Bronchial epithelial cell (primary cell): ENCODE data around the gene REN. TPM values are rescaled to one million over a fixed set of nuclear protein-coding genes. Genes with fewer than 3 reads are reported as not detected.

Source experiments
- DNase-seq: peaks from one replicate; pipeline ENCODE4 v3.0.0-alpha.2; 2010; ENCODE audit warnings: low read depth
- FAIRE-seq: peaks from 2 replicates; lab custom pipeline; 2011; peaks lifted over from hg19 to GRCh38; lab: Jason Lieb, UNC
- H3K27me3 ChIP-seq: 2 replicates; pipeline ENCODE4 v1.5.1; 2011; ENCODE audit warnings: low read length; ENCODE audit not compliant: control insufficient read depth, insufficient read depth
- H3K36me3 ChIP-seq: 2 replicates; pipeline ENCODE4 v1.5.1; 2011; ENCODE audit warnings: low read length; ENCODE audit not compliant: control insufficient read depth, insufficient read depth
- H3K4me3 ChIP-seq: 2 replicates; pipeline ENCODE4 v1.5.1; 2011; ENCODE audit warnings: mild to moderate bottlenecking, low read depth, low read length, control low read depth
- CTCF ChIP-seq: IDR thresholded peaks from 2 replicates; pipeline ENCODE4 v1.5.1; 2011; ENCODE audit warnings: mild to moderate bottlenecking, moderate library complexity, low read length, control low read depth, inconsistent platforms; ENCODE audit not compliant: insufficient read depth, severe bottlenecking
- total RNA-seq: library from RNA; depleted of rRNA; stranded (reverse); fragments of >200 nt; gene quantifications from 2 replicates; pipeline ENCODE4 v1.2.1, GENCODE V29; 2014

REN gene
- total RNA-seq, 1 donor from 2014 or later = 0.26 TPM

GRCh38 chr1:204147406-204148383 lies 18.4 kb downstream of the REN start:
- no peak for TF ChIP-seq CTCF
- Histone ChIP-seq H3K4me3 (no peak overlapping the region), H3K36me3 (peaks cover 5% of the 10 kb centered on the region), H3K27me3 (no peaks in the 10 kb centered on the region)
- FAIRE-seq (peak; percentile 92), DNase-seq (no peak)

- no peak for TF ChIP-seq CTCF
- Histone ChIP-seq H3K27me3 (no peaks in the 10 kb centered on the region), H3K4me3 (no peak overlapping the region), H3K36me3 (peaks cover 6% of the 10 kb centered on the region)
- DNase-seq = no peak
- no peak for FAIRE-seq
These were observed 19.2 kb downstream of the REN start for GRCh38 chr1:204146965-204147364.

GRCh38 chr1:204146309-204146708 lies 19.8 kb downstream of the REN start:
- FAIRE-seq (no peak), DNase-seq (no peak)
- no peak for TF ChIP-seq CTCF
- Histone ChIP-seq H3K27me3 (no peaks in the 10 kb centered on the region), H3K4me3 (no peak overlapping the region), H3K36me3 (peaks cover 6% of the 10 kb centered on the region)

- TF ChIP-seq CTCF = no peak
- Histone ChIP-seq H3K4me3 (no peak overlapping the region), H3K27me3 (no peaks in the 10 kb centered on the region), H3K36me3 (peaks cover 8% of the 10 kb centered on the region)
- DNase-seq (peak; percentile 41), FAIRE-seq (no peak)
These were observed 21.1 kb downstream of the REN start for GRCh38 chr1:204145033-204145504.

GRCh38 chr1:204143276-204144041 lies 22.7 kb downstream of the REN start:
- H3K27me3 ChIP-seq = no peaks in the 10 kb centered on the region
- TF ChIP-seq CTCF = no peak
- no peak for DNase-seq
- no peak overlapping the region for H3K4me3 ChIP-seq
- no peak for FAIRE-seq
- peaks cover 10% of the 10 kb centered on the region for H3K36me3 ChIP-seq
